OCI-LY1 (cell line): ENCODE results near the gene C19orf53.

Experiments used
- H2AFZ ChIP-seq: fragments of 200-600 bp; sonication (generic), shearing (Covaris generic); 2 replicates; pipeline ENCODE4 v1.6.0; 2014; ENCODE audit warnings: antibody characterized with exemption, mild to moderate bottlenecking, low read length
- H3F3A ChIP-seq: fragments of 200-600 bp; sonication (generic), shearing (Covaris generic); 2 replicates; pipeline ENCODE4 v1.6.0; 2014; ENCODE audit warnings: mild to moderate bottlenecking, antibody characterized with exemption, low read length, moderate library complexity; ENCODE audit not compliant: insufficient read depth
- H3K27ac ChIP-seq: fragments of 200-600 bp; sonication (generic); 2 replicates; pipeline ENCODE4 v1.5.1; 2014; ENCODE audit warnings: low read length, mixed run types, mild to moderate bottlenecking, low read depth; ENCODE audit not compliant: poor library complexity, severe bottlenecking
- H3K27me3 ChIP-seq: fragments of 200-600 bp; sonication (generic); 2 replicates; pipeline ENCODE4 v1.6.0; 2014; ENCODE audit warnings: antibody characterized with exemption, mild to moderate bottlenecking, low read length, moderate library complexity; ENCODE audit not compliant: insufficient read depth
- H3K36me3 ChIP-seq: fragments of 200-600 bp; sonication (generic); 2 replicates; pipeline ENCODE4 v1.6.1; 2014; ENCODE audit warnings: mild to moderate bottlenecking, antibody characterized with exemption, low read length, moderate library complexity, mixed read lengths; ENCODE audit not compliant: insufficient read depth
- H3K4me1 ChIP-seq: fragments of 200-600 bp; sonication (generic); 2 replicates; pipeline ENCODE4 v1.5.1; 2014; ENCODE audit warnings: mild to moderate bottlenecking, low read length, moderate library complexity; ENCODE audit not compliant: insufficient read depth, severe bottlenecking
- H3K4me2 ChIP-seq: fragments of 200-600 bp; sonication (generic), shearing (Covaris generic); 2 replicates; pipeline ENCODE4 v1.6.1; 2014; ENCODE audit warnings: low read length
- H3K4me3 ChIP-seq: fragments of 200-600 bp; sonication (generic); 2 replicates; pipeline ENCODE4 v1.5.1; 2014; ENCODE audit warnings: low read length, low read depth, mild to moderate bottlenecking, mixed read lengths; ENCODE audit not compliant: poor library complexity, severe bottlenecking
- H3K79me2 ChIP-seq: fragments of 200-600 bp; shearing (Covaris generic); 2 replicates; pipeline ENCODE4 v1.6.1; 2016; ENCODE audit warnings: mixed run types, low read length, mixed read lengths; ENCODE audit not compliant: insufficient read depth
- H3K9ac ChIP-seq: fragments of 200-600 bp; sonication (generic), shearing (Covaris generic); 2 replicates; pipeline ENCODE4 v1.6.1; 2014; ENCODE audit warnings: mild to moderate bottlenecking, low read length, mixed read lengths
- H3K9me2 ChIP-seq: fragments of 200-600 bp; sonication (generic), shearing (Covaris generic); 2 replicates; pipeline ENCODE4 v1.6.1; 2014; ENCODE audit warnings: low read depth, mild to moderate bottlenecking, low read length, mixed read lengths
- H3K9me3 ChIP-seq: fragments of 200-600 bp; shearing (Covaris generic); 2 replicates; pipeline ENCODE4 v1.6.1; 2014; ENCODE audit warnings: low read length, mixed read lengths
- H4K20me1 ChIP-seq: fragments of 200-600 bp; sonication (generic), shearing (Covaris generic); 2 replicates; pipeline ENCODE4 v1.6.0; 2016; ENCODE audit warnings: mild to moderate bottlenecking, low read length; ENCODE audit not compliant: insufficient read depth
- CTCF ChIP-seq: fragments of 200-600 bp; sonication (generic), shearing (Covaris generic); IDR thresholded peaks from 2 replicates; pipeline ENCODE4 v1.5.1; 2017; ENCODE audit warnings: mild to moderate bottlenecking, antibody characterized with exemption, low read length, moderate library complexity, mixed read lengths
- EZH2 ChIP-seq: fragments of 200-600 bp; sonication (generic), shearing (Covaris generic); IDR thresholded peaks from 2 replicates; pipeline ENCODE4 v1.8.0; 2017; ENCODE audit warnings: borderline replicate concordance, mixed run types, mild to moderate bottlenecking, antibody characterized with exemption, low read length, moderate library complexity, mixed read lengths

Gene C19orf53

GRCh38 chr19:13808856-13809255, 34.6 kb downstream of the C19orf53 start:
- no peaks in the 10 kb centered on the region for H4K20me1 ChIP-seq
- no peak overlapping the region for H3K4me2 ChIP-seq
- no peak overlapping the region for H3K9ac ChIP-seq
- H3K27me3 ChIP-seq = peaks cover 3% of the 10 kb centered on the region; the same call in 1 of the 2 replicates
- no peaks in the 10 kb centered on the region for H3K9me3 ChIP-seq
- H2AFZ ChIP-seq = no peak overlapping the region
- H3K4me3 ChIP-seq = no peak overlapping the region
- H3K4me1 ChIP-seq = no peaks in the 10 kb centered on the region
- no peaks in the 10 kb centered on the region for H3K9me2 ChIP-seq
- TF ChIP-seq CTCF (no peak), EZH2 (no peak)
- no peak overlapping the region for H3K27ac ChIP-seq
- H3F3A ChIP-seq = no peaks in the 10 kb centered on the region
- H3K79me2 ChIP-seq = no peaks in the 10 kb centered on the region
- H3K36me3 ChIP-seq = no peaks in the 10 kb centered on the region

GRCh38 chr19:13812544-13812943, 38.3 kb downstream of the C19orf53 start:
- Histone ChIP-seq H2AFZ (no peak overlapping the region), H3K4me1 (no peaks in the 10 kb centered on the region), H3F3A (no peaks in the 10 kb centered on the region), H3K4me2 (no peak overlapping the region), H3K79me2 (no peaks in the 10 kb centered on the region), H3K4me3 (no peak overlapping the region), H4K20me1 (no peaks in the 10 kb centered on the region), H3K9me3 (no peaks in the 10 kb centered on the region), H3K36me3 (no peaks in the 10 kb centered on the region), H3K9ac (no peak overlapping the region), H3K27me3 (peaks cover 3% of the 10 kb centered on the region; the same call in 1 of the 2 replicates), H3K9me2 (no peaks in the 10 kb centered on the region), H3K27ac (no peak overlapping the region)
- no peak for TF ChIP-seq CTCF
- TF ChIP-seq EZH2 = no peak

GRCh38 chr19:13813147-13813546, 38.9 kb downstream of the C19orf53 start:
- no peak overlapping the region for H3K4me3 ChIP-seq
- H4K20me1 ChIP-seq = no peaks in the 10 kb centered on the region
- no peaks in the 10 kb centered on the region for H3K9me2 ChIP-seq
- H3K9me3 ChIP-seq = no peaks in the 10 kb centered on the region
- no peaks in the 10 kb centered on the region for H3K36me3 ChIP-seq
- H3K4me1 ChIP-seq = no peaks in the 10 kb centered on the region
- no peak overlapping the region for H2AFZ ChIP-seq
- no peak overlapping the region for H3K4me2 ChIP-seq
- H3K9ac ChIP-seq = no peak overlapping the region
- H3K27ac ChIP-seq = no peak overlapping the region
- no peak for TF ChIP-seq CTCF
- TF ChIP-seq EZH2 = no peak
- no peaks in the 10 kb centered on the region; the same call in 1 of the 2 replicates for H3K27me3 ChIP-seq
- no peaks in the 10 kb centered on the region for H3K79me2 ChIP-seq
- H3F3A ChIP-seq = no peaks in the 10 kb centered on the region
